Activated CD4-positive, alpha-beta T cell treated with anti-CD3 and anti-CD28 coated beads, Interleukin-2, Interleukin-4, amounts not matched to agents 100 ng/mL and 50 ng/mL, durations not matched to agents 16 hours and 8 hours (primary cell): ENCODE measurements around the gene GSTT2B.
A peak's percentile ranks its signal among the peaks of the same experiment; 100 is the strongest.
"Not testable (repeated sequence)": the region's sequence is repeated elsewhere in the genome, so short reads cannot be mapped to it uniquely, and the experiment has no call there.

ENCODE experiments used
- DNase-seq: peaks from one replicate; pipeline ENCODE4 v3.0.0-alpha.2; 2020; ENCODE audit warnings: low spot score

The GSTT2B gene

GRCh38 chr22:23986089-23986488 is 25.1 kb upstream of the GSTT2B start:
- not testable (repeated sequence) for DNase-seq

- DNase-seq = peak; percentile 59
Observed at GRCh38 chr22:23984430-23984829, 23.4 kb upstream of the GSTT2B start.

DNA sequence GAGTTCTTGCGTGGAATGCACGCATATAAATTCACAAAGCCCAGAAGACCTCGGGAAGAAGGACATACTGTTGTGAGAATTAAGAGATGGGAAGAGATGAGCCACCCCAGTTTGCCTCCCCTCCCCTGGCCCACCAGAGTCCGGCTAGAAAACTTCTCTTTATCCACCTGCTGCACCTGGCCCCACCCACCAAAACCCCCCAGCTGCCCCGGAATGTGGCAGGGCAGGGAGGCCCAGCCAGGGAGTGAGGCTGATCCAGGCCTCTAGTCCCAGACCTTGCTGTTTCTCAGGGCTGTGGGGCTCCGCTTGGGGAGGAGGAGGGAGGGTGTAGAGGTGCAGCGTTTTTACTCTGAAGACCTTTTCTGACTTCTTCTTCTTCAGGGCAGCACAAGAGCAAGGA is 19.6 kb upstream of the GSTT2B start:
- not testable (repeated sequence) for DNase-seq

GRCh38 chr22:23979557-23980240 is 18.7 kb upstream of the GSTT2B start, which contains the start of gene GSTT2:
GSTT2 (plus strand) TSS chr22:23980134.
- DNase-seq = not testable (repeated sequence)

GRCh38 chr22:23977304-23977703 is 16.3 kb upstream of the GSTT2B start:
- not testable (repeated sequence) for DNase-seq

GRCh38 chr22:23974836-23975352 is 13.9 kb upstream of the GSTT2B start:
- not testable (repeated sequence) for DNase-seq

DNA sequence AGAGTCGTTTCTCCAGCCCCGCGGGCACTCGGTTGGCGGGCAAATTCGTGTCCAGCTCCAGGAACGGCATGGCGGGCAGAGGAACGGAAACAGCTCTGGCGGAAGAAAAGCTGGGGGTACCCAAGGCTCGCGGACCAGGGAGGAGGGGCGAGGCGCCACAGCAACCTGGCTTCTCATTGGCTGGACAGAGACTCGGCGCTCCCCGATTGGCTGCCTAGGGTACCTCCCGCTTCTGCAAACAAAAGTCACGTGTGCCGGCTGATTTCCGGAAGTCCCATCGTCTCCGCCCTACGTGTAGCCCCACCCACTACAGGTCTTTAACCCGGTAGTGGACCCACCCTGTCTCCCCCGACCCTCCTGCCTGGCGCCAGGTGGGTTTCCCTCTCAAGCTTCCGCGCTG is 13.3 kb upstream of the GSTT2B start, which contains the start of gene DDT:
Gene DDT (minus strand): TSS at position 97 of the 400 bp plus-strand sequence. CDS start 27 bp downstream, at position 70.
- DNase-seq = not testable (repeated sequence)

- not testable (repeated sequence) for DNase-seq
Observed at GRCh38 chr22:23971927-23972326, 10.9 kb upstream of the GSTT2B start.

DNA sequence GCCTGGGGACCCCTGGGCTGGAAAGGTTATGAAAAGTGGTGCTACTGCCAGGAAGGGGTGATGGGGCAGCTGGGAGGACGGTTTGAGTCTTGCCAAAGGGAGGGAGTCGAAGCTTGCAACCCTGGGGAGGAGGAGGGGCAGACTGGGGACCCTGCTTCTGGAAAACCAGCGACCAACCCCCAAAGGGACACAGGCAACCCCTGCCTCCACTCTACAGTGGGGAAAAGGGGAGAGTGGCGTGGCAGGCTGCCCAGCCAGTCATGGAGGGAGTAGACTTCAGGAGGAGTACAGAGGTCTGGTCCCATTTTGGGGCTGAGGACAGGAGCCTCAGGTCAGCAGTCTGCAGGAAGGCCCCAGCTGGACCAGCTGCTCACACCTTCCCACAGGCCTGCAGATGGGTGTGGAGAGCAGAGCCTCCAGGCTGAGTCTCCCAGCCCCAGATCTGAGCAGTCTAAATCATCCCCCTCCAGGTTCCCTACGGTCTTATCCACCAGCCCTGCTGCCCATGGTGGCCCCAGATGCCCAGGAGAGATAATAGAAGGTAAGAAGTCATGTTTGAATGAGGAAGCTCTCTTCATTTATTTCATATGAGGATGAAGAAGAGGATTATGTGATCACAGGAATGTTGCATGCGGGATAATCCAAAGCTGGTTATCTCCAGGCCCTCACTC is 10.0 kb upstream of the GSTT2B start:
- no peak for DNase-seq

DNA sequence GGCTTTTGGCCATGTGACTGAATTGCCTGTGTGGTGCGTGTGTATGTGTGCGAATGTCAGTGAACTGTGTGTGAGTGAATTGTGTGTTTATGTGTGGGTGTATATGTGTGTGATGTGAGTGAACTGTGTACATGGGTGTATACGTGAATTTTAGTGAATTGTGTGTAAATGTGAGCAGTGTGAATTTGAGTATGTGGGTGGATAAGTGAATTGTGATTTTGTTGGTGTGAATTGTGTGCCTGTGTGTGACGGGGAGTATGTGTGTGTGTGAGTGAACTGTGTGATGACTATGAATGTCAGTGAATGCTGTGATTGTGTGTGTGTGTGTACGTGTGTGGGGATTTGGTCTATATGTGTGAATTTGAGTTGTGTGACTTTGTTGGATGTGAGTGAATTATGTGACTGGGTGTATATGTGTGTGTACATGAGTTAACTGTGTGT is 9.2 kb upstream of the GSTT2B start:
- DNase-seq = no peak

- DNase-seq = no peak
Observed at GRCh38 chr22:23969071-23969470, 8.1 kb upstream of the GSTT2B start.

DNA sequence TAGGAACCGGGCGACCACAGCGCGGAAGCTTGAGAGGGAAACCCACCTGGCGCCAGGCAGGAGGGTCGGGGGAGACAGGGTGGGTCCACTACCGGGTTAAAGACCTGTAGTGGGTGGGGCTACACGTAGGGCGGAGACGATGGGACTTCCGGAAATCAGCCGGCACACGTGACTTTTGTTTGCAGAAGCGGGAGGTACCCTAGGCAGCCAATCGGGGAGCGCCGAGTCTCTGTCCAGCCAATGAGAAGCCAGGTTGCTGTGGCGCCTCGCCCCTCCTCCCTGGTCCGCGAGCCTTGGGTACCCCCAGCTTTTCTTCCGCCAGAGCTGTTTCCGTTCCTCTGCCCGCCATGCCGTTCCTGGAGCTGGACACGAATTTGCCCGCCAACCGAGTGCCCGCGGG is 5.6 kb upstream of the GSTT2B start, which contains the start of gene DDTL:
Gene DDTL (plus strand): TSS at position 321 of the 400 bp plus-strand sequence. CDS start 27 bp downstream, at position 348.
- not testable (repeated sequence) for DNase-seq

- not testable (repeated sequence) for DNase-seq
Observed at GRCh38 chr22:23966094-23966493, 5.1 kb upstream of the GSTT2B start.

DNA sequence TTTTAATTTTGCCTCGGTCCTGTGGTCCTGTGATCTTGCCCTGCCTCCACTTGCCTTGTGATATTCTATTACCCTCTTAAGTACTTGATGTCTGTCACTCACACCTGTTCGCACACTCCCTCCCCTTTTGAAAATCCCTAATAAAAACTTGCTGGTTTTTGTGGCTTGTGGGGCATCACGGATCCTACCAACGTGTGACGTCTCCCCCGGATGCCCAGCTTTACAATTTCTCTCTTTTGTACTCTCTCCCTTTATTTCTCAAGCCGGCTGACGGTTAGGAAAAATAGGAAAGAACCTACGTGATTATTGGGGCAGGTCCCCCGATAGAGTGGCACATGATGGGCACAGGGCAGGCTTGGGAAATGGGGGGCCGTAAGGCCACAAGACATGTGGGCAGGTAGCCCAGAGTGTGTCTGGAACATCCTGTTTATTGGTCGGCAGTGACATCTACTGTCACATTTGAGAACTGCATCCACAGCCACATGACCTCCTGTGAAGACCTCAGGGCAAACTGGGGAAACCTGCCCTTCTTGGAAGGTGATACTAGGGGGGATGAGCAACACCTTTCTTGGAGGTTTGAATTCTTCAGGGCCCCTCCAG is 4.6 kb downstream of the GSTT2B start:
- DNase-seq = peak; percentile 83

- not testable (repeated sequence) for DNase-seq
Observed at GRCh38 chr22:23955886-23956285, 5.1 kb downstream of the GSTT2B start.

DNA sequence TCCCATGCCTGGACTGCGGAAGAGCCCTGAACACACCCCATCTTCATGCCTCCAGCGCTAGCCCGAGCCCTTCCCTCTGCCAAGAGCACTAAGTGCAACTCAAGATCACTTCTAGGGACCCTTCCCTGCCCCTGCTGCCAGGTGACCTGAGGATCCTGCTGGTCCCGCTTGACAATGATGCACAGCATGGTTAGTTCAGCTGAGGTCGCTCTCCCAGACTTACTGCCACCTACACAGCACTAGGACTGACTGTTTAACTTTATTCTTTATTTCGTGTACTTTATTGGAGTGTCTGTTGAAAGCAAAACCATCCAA is 6.0 kb downstream of the GSTT2B start:
- not testable (repeated sequence) for DNase-seq

- not testable (repeated sequence) for DNase-seq
Observed at GRCh38 chr22:23954193-23954990, 6.6 kb downstream of the GSTT2B start.

DNA sequence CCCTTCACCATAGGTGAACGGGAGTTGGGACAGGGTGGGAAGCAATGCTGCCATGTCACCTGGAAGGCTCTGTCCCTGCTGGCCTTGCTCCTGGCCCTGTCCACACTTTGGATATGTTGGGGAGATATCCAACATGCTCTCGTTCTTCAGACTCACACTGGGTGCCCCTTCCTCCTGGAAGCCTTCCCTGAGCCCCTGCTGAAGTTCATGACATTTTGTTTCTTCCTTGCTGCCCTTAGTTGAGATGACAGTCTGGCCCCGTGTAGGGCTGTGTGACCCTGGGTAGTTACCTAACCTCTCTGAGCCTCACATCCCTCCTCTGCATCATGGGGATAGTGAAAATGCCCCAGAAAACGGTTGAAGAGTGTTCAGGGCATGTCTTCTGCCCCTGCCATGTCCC is 7.5 kb downstream of the GSTT2B start:
- not testable (repeated sequence) for DNase-seq

DNA sequence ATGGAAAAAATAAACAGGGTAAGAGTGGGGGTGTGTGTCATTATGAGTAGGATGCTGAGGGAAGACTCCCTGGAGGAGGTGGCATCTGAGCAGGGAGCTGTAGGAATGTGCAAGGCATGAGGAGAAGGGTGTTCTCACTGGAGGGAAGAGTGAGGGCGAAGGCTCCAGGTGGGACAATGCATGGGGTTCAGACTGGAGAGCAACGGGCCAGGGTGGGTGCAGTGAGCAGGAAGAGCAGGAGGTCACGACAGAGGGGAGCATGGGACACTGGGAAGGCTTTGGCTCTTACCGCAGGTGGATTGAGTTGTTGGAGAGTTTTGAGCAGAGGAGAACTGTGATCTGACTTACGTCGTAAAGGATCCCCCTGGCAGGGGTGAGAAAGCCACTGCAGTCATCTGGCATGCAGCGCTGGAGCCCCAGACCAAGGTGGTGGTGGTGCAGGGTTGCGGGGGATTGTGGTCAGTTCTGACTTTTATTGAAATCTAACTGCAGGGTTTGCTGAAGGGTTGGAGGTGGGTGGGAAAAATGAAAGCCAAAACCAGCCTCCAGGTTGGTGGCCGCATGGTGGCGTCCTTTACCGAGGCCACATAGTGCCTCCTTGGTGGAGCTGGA is 8.1 kb downstream of the GSTT2B start:
- DNase-seq = not testable (repeated sequence)

GRCh38 chr22:23951383-23951782 is 9.6 kb downstream of the GSTT2B start:
- DNase-seq = not testable (repeated sequence)

DNA sequence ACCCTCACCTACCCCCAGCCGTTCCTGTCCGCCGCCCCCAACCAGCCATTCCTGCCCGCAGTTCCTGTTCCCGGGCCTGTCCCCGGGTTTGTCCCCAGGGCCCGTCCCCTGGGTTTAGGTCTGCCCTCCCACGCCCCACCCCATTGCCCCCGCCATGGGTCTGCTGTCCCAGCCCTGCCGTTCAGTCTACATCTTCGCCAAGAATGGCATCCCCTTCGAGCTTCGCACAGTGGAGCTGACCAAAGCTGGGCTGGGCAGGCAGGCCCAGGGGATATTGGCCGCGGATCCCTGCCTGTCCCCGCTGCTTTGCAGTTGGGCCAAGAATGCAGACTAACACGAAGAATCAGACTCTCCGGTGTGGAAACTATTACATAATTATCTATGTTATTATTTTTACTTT is 11.2 kb downstream of the GSTT2B start:
- DNase-seq = not testable (repeated sequence)
